Measurements from ENCODE around the gene PRR18. TPM values are rescaled to one million over a fixed set of nuclear protein-coding genes. Genes with fewer than 3 reads are reported as not detected.

PRR18 gene
- total RNA-seq, 1 experiment from 2014 or later, result not detected

GRCh38 chr6:166267526-166267925, 40.7 kb downstream of the PRR18 start:
- H3K9me3 ChIP-seq (ENCODE audit: control insufficient read depth in 1 of 2, insufficient read depth in 1 of 2, low read depth in 1 of 2, low read length in 2 of 2), result no peaks in the 10 kb centered on the region
- no peaks in the 10 kb centered on the region for H3K4me1 ChIP-seq (ENCODE audit: control insufficient read depth in 1 of 2, insufficient read depth in 2 of 2, low read length in 2 of 2)
- H3K4me2 ChIP-seq (ENCODE audit: low read length), result no peak overlapping the region
- H3K4me3 ChIP-seq (replicated peaks in 1 of 2; ENCODE audit: low read depth in 1 of 2, low read length in 2 of 2), result no peak overlapping the region
- no peak overlapping the region for H2AFZ ChIP-seq (ENCODE audit: low read depth, low read length, poor library complexity, severe bottlenecking)
- no peaks in the 10 kb centered on the region for H3K36me3 ChIP-seq (ENCODE audit: control insufficient read depth in 1 of 2, insufficient read depth in 2 of 2, low read length in 2 of 2)
- DNase-seq (ENCODE audit: low read depth, low spot score), result no peak
- BruUV-seq (replicated peaks), result no TSS peak
- H3K9ac ChIP-seq (ENCODE audit: low read length), result no peak overlapping the region
- RAD21 ChIA-PET (ENCODE audit: low non-redundant PET in 1 of 2, low total read pairs in 2 of 2, uncharacterized antibody in 2 of 2, unreplicated experiment in 2 of 2), result no interaction called here
- no peaks in the 10 kb centered on the region for H3K27me3 ChIP-seq (ENCODE audit: insufficient read depth, low read length)
- CTCF ChIA-PET, result no interaction called here
- POLR2A ChIA-PET, result no interaction called here
- TF ChIP-seq EZH2 (IDR thresholded peaks at IDR 0.05), result no peak
- TF ChIP-seq REST (IDR thresholded peaks at IDR 0.05; ENCODE audit: low read depth), result no peak
- no peak for TF ChIP-seq FOSL1 (IDR thresholded peaks at IDR 0.05; ENCODE audit: low read depth)
- TF ChIP-seq SIN3A (IDR thresholded peaks at IDR 0.05; ENCODE audit: low read depth), result no peak
- no peak for TF ChIP-seq ELF1 (IDR thresholded peaks at IDR 0.05; ENCODE audit: borderline replicate concordance, low read depth)
- TF ChIP-seq JUND (IDR thresholded peaks at IDR 0.05), result no peak
- TF ChIP-seq ZNF274 (IDR thresholded peaks at IDR 0.05; ENCODE audit: low read depth, low read length), result no peak
- no peak for TF ChIP-seq TCF7L2 (IDR thresholded peaks at IDR 0.05; ENCODE audit: borderline replicate concordance, extremely low read depth, insufficient read depth, insufficient read length)
- intact Hi-C loops (cut with micrococcal nuclease), result no loop called here
- no peaks in the 10 kb centered on the region for H4K20me1 ChIP-seq (ENCODE audit: insufficient read depth)
- no peak overlapping the region for H3K27ac ChIP-seq (ENCODE audit: low read depth, low read length)
- no peaks in the 10 kb centered on the region for H3K9me2 ChIP-seq (ENCODE audit: insufficient read depth)
- ATAC-seq, result no peak
- no peaks in the 10 kb centered on the region for H3K79me2 ChIP-seq (ENCODE audit: insufficient read depth, low read length)
